Measurements from ENCODE around the gene FLT3LG. TPM values are rescaled to one million over a fixed set of nuclear protein-coding genes. Genes with fewer than 3 reads are reported as not detected.

FLT3LG gene
- total RNA-seq, 2 experiments from 2014 or later = 250 to 282 TPM

GRCh38 chr19:49488863-49489537, 15.0 kb downstream of the FLT3LG start:
- POLR2A ChIA-PET = interaction anchor here (0.6 to 3.0 kb wide), 6 partner anchors 12 to 74 kb away, joined by 3 to 60 read pairs (median 4); partner anchors contain the start of gene FLT3LG
- Mint-ChIP-seq H3K27ac (peak overlapping the region; percentile 92), H3K4me1 (peaks cover 35% of the 10 kb centered on the region), H3K4me3 (peak overlapping the region; percentile 92), H3K27me3 (no peaks in the 10 kb centered on the region), H3K9me3 (no peaks in the 10 kb centered on the region), H3K36me3 (peaks cover 64% of the 10 kb centered on the region)
- DNase-seq = no peak
- ATAC-seq (ENCODE audit: low read depth) = no peak

GRCh38 chr19:49489601-49490167, 15.7 kb downstream of the FLT3LG start:
- Mint-ChIP-seq H3K9me3 (no peaks in the 10 kb centered on the region), H3K27me3 (no peaks in the 10 kb centered on the region), H3K27ac (peak overlapping the region; percentile 92), H3K4me1 (peaks cover 35% of the 10 kb centered on the region), H3K4me3 (peak overlapping the region; percentile 92), H3K36me3 (peaks cover 64% of the 10 kb centered on the region)
- no peak for DNase-seq
- POLR2A ChIA-PET = interaction anchor here (1.2 to 3.0 kb wide), 3 partner anchors 13 to 69 kb away, joined by 3 to 60 read pairs (median 3); no protein-coding TSS in a partner anchor
- ATAC-seq (ENCODE audit: low read depth) = no peak

- no peak for DNase-seq
- peak overlapping the region; percentile 92 for H3K27ac Mint-ChIP-seq
- H3K36me3 Mint-ChIP-seq = peaks cover 64% of the 10 kb centered on the region
- H3K9me3 Mint-ChIP-seq = no peaks in the 10 kb centered on the region
- no peak for ATAC-seq (ENCODE audit: low read depth)
- no peaks in the 10 kb centered on the region for H3K27me3 Mint-ChIP-seq
- H3K4me1 Mint-ChIP-seq = peaks cover 39% of the 10 kb centered on the region
- POLR2A ChIA-PET = interaction anchor here (0.9 kb wide), 1 partner anchor 15 kb away, joined by 3 read pairs; no protein-coding TSS in a partner anchor
- peak overlapping the region; percentile 92 for H3K4me3 Mint-ChIP-seq
These were observed 16.4 kb downstream of the FLT3LG start for GRCh38 chr19:49490287-49491029.

- Mint-ChIP-seq H3K27me3 (no peaks in the 10 kb centered on the region), H3K27ac (peak overlapping the region; percentile 38), H3K4me1 (peaks cover 35% of the 10 kb centered on the region), H3K9me3 (no peaks in the 10 kb centered on the region), H3K36me3 (peaks cover 58% of the 10 kb centered on the region), H3K4me3 (peak overlapping the region; percentile 19)
- POLR2A ChIA-PET = interaction anchor here (0.6 to 1.4 kb wide), 3 partner anchors 16 to 62 kb away, joined by 3 to 5 read pairs (median 4); partner anchors contain the start of gene FLT3LG
- DNase-seq (no peak), ATAC-seq (ENCODE audit: low read depth) (no peak)
These were observed 17.2 kb downstream of the FLT3LG start for GRCh38 chr19:49491030-49491803.

- Mint-ChIP-seq H3K27me3 (no peaks in the 10 kb centered on the region), H3K9me3 (no peaks in the 10 kb centered on the region), H3K4me1 (peaks cover 33% of the 10 kb centered on the region), H3K27ac (peak overlapping the region; percentile 56), H3K4me3 (no peak overlapping the region), H3K36me3 (peaks cover 53% of the 10 kb centered on the region)
- no peak for ATAC-seq (ENCODE audit: low read depth)
- POLR2A ChIA-PET = interaction anchor here (0.6 to 1.5 kb wide), 5 partner anchors 13 to 62 kb away, joined by 3 to 7 read pairs (median 5); partner anchors contain the start of genes ALDH16A1 and FLT3LG
- no peak for DNase-seq
These were observed 18.0 kb downstream of the FLT3LG start for GRCh38 chr19:49491804-49492572.

GRCh38 chr19:49492573-49493405, 18.8 kb downstream of the FLT3LG start:
- Mint-ChIP-seq H3K27me3 (no peaks in the 10 kb centered on the region), H3K4me3 (peak overlapping the region; percentile 1), H3K9me3 (no peaks in the 10 kb centered on the region), H3K27ac (peak overlapping the region; percentile 63), H3K36me3 (peaks cover 52% of the 10 kb centered on the region), H3K4me1 (peaks cover 34% of the 10 kb centered on the region)
- POLR2A ChIA-PET = interaction anchor here (0.8 to 1.5 kb wide), 3 partner anchors 14 to 40 kb away, joined by 3 to 7 read pairs (median 5); partner anchors contain the start of gene ALDH16A1
- no peak for DNase-seq
- no peak for ATAC-seq (ENCODE audit: low read depth)

GRCh38 chr19:49496574-49497008, 22.6 kb downstream of the FLT3LG start:
- no peak for ATAC-seq (ENCODE audit: low read depth)
- POLR2A ChIA-PET = interaction anchor here (0.8 to 4.5 kb wide), 11 partner anchors 20 to 165 kb away, joined by 3 to 32 read pairs (median 8); partner anchors contain the start of genes FLT3LG, NOSIP, PRR12 and PRRG2
- H3K4me1 Mint-ChIP-seq = peaks cover 42% of the 10 kb centered on the region

GRCh38 chr19:49497047-49497788, 23.2 kb downstream of the FLT3LG start:
- ATAC-seq (ENCODE audit: low read depth) (no peak), DNase-seq (peak; percentile 68)
- Mint-ChIP-seq H3K4me1 (peaks cover 42% of the 10 kb centered on the region), H3K9me3 (no peaks in the 10 kb centered on the region), H3K27me3 (no peaks in the 10 kb centered on the region), H3K4me3 (peak overlapping the region; percentile 95), H3K27ac (peak overlapping the region; percentile 92), H3K36me3 (peaks cover 44% of the 10 kb centered on the region)
- POLR2A ChIA-PET = interaction anchor here (0.5 to 4.5 kb wide), 9 partner anchors 13 to 93 kb away, joined by 3 to 32 read pairs (median 7); partner anchors contain the start of genes NOSIP, PRR12 and PRRG2

More at GRCh38 chr19:49496574-49497008, 22.6 kb downstream of the FLT3LG start:
- peaks cover 48% of the 10 kb centered on the region for H3K36me3 Mint-ChIP-seq
- no peaks in the 10 kb centered on the region for H3K9me3 Mint-ChIP-seq
- DNase-seq = no peak
- H3K27ac Mint-ChIP-seq = peak overlapping the region; percentile 92
- H3K27me3 Mint-ChIP-seq = no peaks in the 10 kb centered on the region
- H3K4me3 Mint-ChIP-seq = peak overlapping the region; percentile 95

- POLR2A ChIA-PET = interaction anchor here (0.5 to 4.5 kb wide), 3 partner anchors 13 to 22 kb away, joined by 3 to 32 read pairs (median 7); no protein-coding TSS in a partner anchor
- ATAC-seq (ENCODE audit: low read depth) (no peak), DNase-seq (no peak)
- Mint-ChIP-seq H3K4me1 (peaks cover 39% of the 10 kb centered on the region), H3K9me3 (no peaks in the 10 kb centered on the region), H3K27me3 (no peaks in the 10 kb centered on the region), H3K27ac (peak overlapping the region; percentile 92), H3K4me3 (peak overlapping the region; percentile 95), H3K36me3 (peaks cover 39% of the 10 kb centered on the region)
These were observed 23.7 kb downstream of the FLT3LG start for GRCh38 chr19:49497789-49498103.

- H3K36me3 Mint-ChIP-seq = peaks cover 32% of the 10 kb centered on the region
- peak overlapping the region; percentile 95 for H3K4me3 Mint-ChIP-seq
- no peaks in the 10 kb centered on the region for H3K9me3 Mint-ChIP-seq
- POLR2A ChIA-PET = interaction anchor here (0.7 to 2.1 kb wide), 6 partner anchors 15 to 95 kb away, joined by 3 to 8 read pairs (median 3); no protein-coding TSS in a partner anchor
- DNase-seq (no peak), ATAC-seq (ENCODE audit: low read depth) (no peak)
- H3K27me3 Mint-ChIP-seq = no peaks in the 10 kb centered on the region
- peak overlapping the region; percentile 92 for H3K27ac Mint-ChIP-seq
- H3K4me1 Mint-ChIP-seq = peaks cover 35% of the 10 kb centered on the region
These were observed 24.5 kb downstream of the FLT3LG start for GRCh38 chr19:49498475-49498874.

Data from activated naive CD8-positive, alpha-beta T cell treated with anti-CD3 and anti-CD28 coated beads, Interleukin-2, amount 10 ng/mL, durations not matched to agents 7 days and 5 days (primary cell).